Tibial nerve (tissue), 4 donors: ENCODE data around the gene UPF3B. TPM values are rescaled to one million over a fixed set of nuclear protein-coding genes. Genes with fewer than 3 reads are reported as not detected.

Source experiments
- DNase-seq, 2 donors: peaks; one replicate each; pipeline ENCODE4 v3.0.0-alpha.2; 2019; ENCODE audit warnings: low spot score in 2 of 2
- H3K27ac ChIP-seq, 4 donors: fragments of 200-600 bp; sonication (generic) in 3 of 4; one replicate each; pipeline ENCODE4 v1.5.1; 2017 to 2019; ENCODE audit warnings: mild to moderate bottlenecking in 1 of 4
- H3K27me3 ChIP-seq, 2 donors: fragments of 200-600 bp; sonication (generic) in 1 of 2; one replicate each; pipeline versions ENCODE4 v1.5.1 to v1.6.0; 2017 to 2019
- H3K36me3 ChIP-seq, 3 donors: fragments of 200-600 bp; sonication (generic); one replicate each; pipeline ENCODE4 v1.5.1; 2018 to 2019
- H3K4me1 ChIP-seq, 4 donors: fragments of 200-600 bp; sonication (generic) in 3 of 4; one replicate each; pipeline ENCODE4 v1.5.1; 2017 to 2019
- H3K4me3 ChIP-seq, 4 donors: fragments of 200-600 bp; sonication (generic) in 3 of 4; one replicate each; pipeline ENCODE4 v1.5.1; 2017 to 2019; ENCODE audit warnings: mild to moderate bottlenecking in 1 of 4, moderate library complexity in 1 of 4
- H3K9me3 ChIP-seq, 4 donors: fragments of 200-600 bp; sonication (generic) in 3 of 4; one replicate each; pipeline ENCODE4 v1.5.1; 2017 to 2019
- EP300 ChIP-seq, 2 donors: sonication (generic); formaldehyde crosslinking; IDR thresholded peaks; one replicate each; pipeline ENCODE4 v1.6.1; 2017; ENCODE audit warnings: antibody characterized with exemption in 2 of 2, mild to moderate bottlenecking in 1 of 2
- POLR2A ChIP-seq, 2 donors: fragments of 450-650 bp; IDR thresholded peaks; one replicate each; pipeline ENCODE4 v1.6.1; 2017; ENCODE audit warnings: antibody characterized with exemption in 2 of 2, mild to moderate bottlenecking in 2 of 2, moderate library complexity in 2 of 2
- WGBS, 2 donors: methylation state at CpG; one replicate each; pipeline ENCODE4 v1.1.5; 2018; 5-methylcytosine and 5-hydroxymethylcytosine counted together
- total RNA-seq, 4 donors: library from RNA; depleted of rRNA; stranded (reverse); fragments of >200 nt; gene quantifications; one replicate each; pipeline ENCODE4 v1.1.0, GENCODE V29; 2016
- TF ChIP-seq, protein P1 (sequence below), 5 experiments: fragments of 200-600 bp in 3 of 5; fragments of 450-650 bp in 2 of 5; sonication (generic) in 3 of 5; IDR thresholded peaks; one replicate each; pipeline ENCODE4 v1.5.1; 2016 to 2019; ENCODE audit warnings: antibody characterized with exemption in 5 of 5, mild to moderate bottlenecking in 3 of 5, moderate library complexity in 2 of 5

Gene UPF3B
- total RNA-seq, 4 donors from 2014 or later: 6.3 to 7.0 (median 6.6) TPM

GRCh38 chrX:119878740-119879139, 26.0 kb upstream of the UPF3B start:
- Histone ChIP-seq H3K4me1 (no peaks in the 10 kb centered on the region), H3K36me3 (peaks cover 0 to 24% (median 0%) of the 10 kb centered on the region in 3 donors), H3K27me3 (no peaks in the 10 kb centered on the region), H3K27ac (no peak overlapping the region), H3K9me3 (no peaks in the 10 kb centered on the region), H3K4me3 (no peak overlapping the region)
- TF ChIP-seq POLR2A (IDR thresholded peaks at IDR 0.05) (no peak), EP300 (IDR thresholded peaks at IDR 0.05) (no peak)
- TF ChIP-seq, protein P1, sequence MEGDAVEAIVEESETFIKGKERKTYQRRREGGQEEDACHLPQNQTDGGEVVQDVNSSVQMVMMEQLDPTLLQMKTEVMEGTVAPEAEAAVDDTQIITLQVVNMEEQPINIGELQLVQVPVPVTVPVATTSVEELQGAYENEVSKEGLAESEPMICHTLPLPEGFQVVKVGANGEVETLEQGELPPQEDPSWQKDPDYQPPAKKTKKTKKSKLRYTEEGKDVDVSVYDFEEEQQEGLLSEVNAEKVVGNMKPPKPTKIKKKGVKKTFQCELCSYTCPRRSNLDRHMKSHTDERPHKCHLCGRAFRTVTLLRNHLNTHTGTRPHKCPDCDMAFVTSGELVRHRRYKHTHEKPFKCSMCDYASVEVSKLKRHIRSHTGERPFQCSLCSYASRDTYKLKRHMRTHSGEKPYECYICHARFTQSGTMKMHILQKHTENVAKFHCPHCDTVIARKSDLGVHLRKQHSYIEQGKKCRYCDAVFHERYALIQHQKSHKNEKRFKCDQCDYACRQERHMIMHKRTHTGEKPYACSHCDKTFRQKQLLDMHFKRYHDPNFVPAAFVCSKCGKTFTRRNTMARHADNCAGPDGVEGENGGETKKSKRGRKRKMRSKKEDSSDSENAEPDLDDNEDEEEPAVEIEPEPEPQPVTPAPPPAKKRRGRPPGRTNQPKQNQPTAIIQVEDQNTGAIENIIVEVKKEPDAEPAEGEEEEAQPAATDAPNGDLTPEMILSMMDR (IDR thresholded peaks at IDR 0.05): no peak
- 59 to 75% methylated on average over 2 of the region's 2 CpGs for WGBS, 2 donors
- no peak for DNase-seq

- H3K4me1 ChIP-seq: peaks cover 0 to 23% (median 0%) of the 10 kb centered on the region in 4 donors
- peak; percentile 60 to 64 for DNase-seq
- peak within 1 kb of the TSS; percentile 44 to 96 (median 94) for H3K27ac ChIP-seq
- no peaks in the 10 kb centered on the region for H3K27me3 ChIP-seq
- TF ChIP-seq EP300 (IDR thresholded peaks at IDR 0.05) (peak in 1 of 2 donors; percentile 83), POLR2A (IDR thresholded peaks at IDR 0.05) (peak in 1 of 2 donors; percentile 56)
- TF ChIP-seq, protein P1 (IDR thresholded peaks at IDR 0.05): no peak
- peaks cover 0 to 11% (median 0%) of the 10 kb centered on the region in 3 donors for H3K36me3 ChIP-seq
- H3K4me3 ChIP-seq: peak within 1 kb of the TSS; percentile 42 to 67 (median 64)
- no peaks in the 10 kb centered on the region for H3K9me3 ChIP-seq
- WGBS, 2 donors: 1 to 51% methylated on average over 27 to 57 of the region's 62 CpGs
Measured at GRCh38 chrX:119871599-119872395, 19.0 kb upstream of the UPF3B start, which contains the start of the genes NDUFA1 and RNF113A. TSS of gene NDUFA1 (plus strand) at chrX:119871832. CDS start at chrX:119871912, 80 bp downstream. TSS of gene RNF113A (minus strand) at chrX:119871733. CDS start at chrX:119871613, 120 bp downstream.

GRCh38 chrX:119871245-119871598, 18.5 kb upstream of the UPF3B start:
- Histone ChIP-seq H3K4me1 (peaks cover 0 to 23% (median 0%) of the 10 kb centered on the region in 4 donors), H3K27ac (peak overlapping the region; percentile 44 to 96 (median 94)), H3K9me3 (no peaks in the 10 kb centered on the region), H3K27me3 (no peaks in the 10 kb centered on the region), H3K36me3 (peaks cover 0 to 8% (median 0%) of the 10 kb centered on the region in 3 donors), H3K4me3 (peak overlapping the region; percentile 42 to 67 (median 64))
- no peak for TF ChIP-seq POLR2A (IDR thresholded peaks at IDR 0.05)
- WGBS, 2 donors: 0 to 37% methylated on average over 12 to 26 of the region's 26 CpGs
- no peak for DNase-seq

- Histone ChIP-seq H3K9me3 (no peaks in the 10 kb centered on the region), H3K4me3 (peak overlapping the region; percentile 42 to 67 (median 64)), H3K27ac (peak overlapping the region; percentile 44 to 96 (median 94)), H3K27me3 (no peaks in the 10 kb centered on the region), H3K4me1 (peaks cover 0 to 23% (median 0%) of the 10 kb centered on the region in 4 donors), H3K36me3 (peaks cover 0 to 4% (median 0%) of the 10 kb centered on the region in 3 donors)
- DNase-seq: no peak
- TF ChIP-seq POLR2A (IDR thresholded peaks at IDR 0.05) (no peak), EP300 (IDR thresholded peaks at IDR 0.05) (no peak)
- TF ChIP-seq, protein P1 (IDR thresholded peaks at IDR 0.05): no peak
- 1 to 32% methylated on average over 25 of the region's 25 CpGs for WGBS, 2 donors
Measured at GRCh38 chrX:119870626-119871131, 17.9 kb upstream of the UPF3B start.

DNA sequence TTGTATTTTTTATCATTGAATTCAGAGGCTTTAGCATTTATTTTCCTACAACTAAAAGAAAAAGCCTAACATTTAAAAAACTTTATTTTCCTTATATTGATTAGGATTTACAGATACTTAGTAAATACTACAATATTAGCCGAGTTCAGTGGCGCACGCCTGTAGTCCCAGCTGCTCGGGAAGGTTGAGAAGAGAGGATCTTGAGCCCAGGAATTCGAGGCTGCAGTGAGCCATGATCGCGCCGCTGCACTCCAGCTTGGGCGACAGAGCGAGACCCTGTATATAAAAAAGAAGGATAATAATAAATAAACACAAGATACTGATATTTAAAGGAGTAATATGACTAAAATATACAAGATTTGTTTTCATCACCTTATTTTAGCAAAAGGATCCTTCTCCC, 681 bp upstream of the UPF3B start:
- Histone ChIP-seq H3K27me3 (no peaks in the 10 kb centered on the region), H3K36me3 (peaks cover 0 to 18% (median 0%) of the 10 kb centered on the region in 3 donors), H3K4me3 (peak overlapping the region; percentile 32 to 61 (median 45)), H3K4me1 (no peaks in the 10 kb centered on the region), H3K9me3 (no peaks in the 10 kb centered on the region), H3K27ac (peak overlapping the region; percentile 83 to 90 (median 90))
- peak in 1 of 2 donors; percentile 14 for DNase-seq
- 14 to 54% methylated on average over 10 of the region's 10 CpGs for WGBS, 2 donors
- TF ChIP-seq, protein P1 (IDR thresholded peaks at IDR 0.05): no peak
- TF ChIP-seq EP300 (IDR thresholded peaks at IDR 0.05): no peak
- no peak for TF ChIP-seq POLR2A (IDR thresholded peaks at IDR 0.05)
